Pulmonary artery endothelial cell (primary cell): ENCODE results near the gene MRPL57. TPM values are rescaled to one million over a fixed set of nuclear protein-coding genes. Genes with fewer than 3 reads are reported as not detected.

Experiments
- total RNA-seq: library from RNA; depleted of rRNA; stranded (reverse); fragments of >200 nt; gene quantifications from 2 replicates; pipeline ENCODE4 v1.2.3, GENCODE V29; 2014

Gene MRPL57
- total RNA-seq, 1 donor from 2014 or later = 31.0 TPM

Other genes with a start within 250 kb of the MRPL57 start
- gene LATS2, start 115.1 kb upstream of the MRPL57 start, total RNA-seq = 32.6 and 35.0 TPM in 2 replicates
- 37.1 and 45.0 TPM in 2 replicates for gene SAP18, start 36.5 kb upstream of the MRPL57 start, total RNA-seq
- 4.9 and 10.7 TPM in 2 replicates for gene SKA3, start 106 bp upstream of the MRPL57 start, total RNA-seq